GM10847 (cell line): ENCODE measurements around the gene TCOF1.
A peak's percentile ranks its signal among the peaks of the same experiment; 100 is the strongest.

Source experiments
- POLR2A ChIP-seq: IDR thresholded peaks from 2 replicates; pipeline ENCODE4 v1.6.1; 2011; ENCODE audit not compliant: insufficient read length; ENCODE audit errors: extremely low read depth

The TCOF1 gene, protein sequence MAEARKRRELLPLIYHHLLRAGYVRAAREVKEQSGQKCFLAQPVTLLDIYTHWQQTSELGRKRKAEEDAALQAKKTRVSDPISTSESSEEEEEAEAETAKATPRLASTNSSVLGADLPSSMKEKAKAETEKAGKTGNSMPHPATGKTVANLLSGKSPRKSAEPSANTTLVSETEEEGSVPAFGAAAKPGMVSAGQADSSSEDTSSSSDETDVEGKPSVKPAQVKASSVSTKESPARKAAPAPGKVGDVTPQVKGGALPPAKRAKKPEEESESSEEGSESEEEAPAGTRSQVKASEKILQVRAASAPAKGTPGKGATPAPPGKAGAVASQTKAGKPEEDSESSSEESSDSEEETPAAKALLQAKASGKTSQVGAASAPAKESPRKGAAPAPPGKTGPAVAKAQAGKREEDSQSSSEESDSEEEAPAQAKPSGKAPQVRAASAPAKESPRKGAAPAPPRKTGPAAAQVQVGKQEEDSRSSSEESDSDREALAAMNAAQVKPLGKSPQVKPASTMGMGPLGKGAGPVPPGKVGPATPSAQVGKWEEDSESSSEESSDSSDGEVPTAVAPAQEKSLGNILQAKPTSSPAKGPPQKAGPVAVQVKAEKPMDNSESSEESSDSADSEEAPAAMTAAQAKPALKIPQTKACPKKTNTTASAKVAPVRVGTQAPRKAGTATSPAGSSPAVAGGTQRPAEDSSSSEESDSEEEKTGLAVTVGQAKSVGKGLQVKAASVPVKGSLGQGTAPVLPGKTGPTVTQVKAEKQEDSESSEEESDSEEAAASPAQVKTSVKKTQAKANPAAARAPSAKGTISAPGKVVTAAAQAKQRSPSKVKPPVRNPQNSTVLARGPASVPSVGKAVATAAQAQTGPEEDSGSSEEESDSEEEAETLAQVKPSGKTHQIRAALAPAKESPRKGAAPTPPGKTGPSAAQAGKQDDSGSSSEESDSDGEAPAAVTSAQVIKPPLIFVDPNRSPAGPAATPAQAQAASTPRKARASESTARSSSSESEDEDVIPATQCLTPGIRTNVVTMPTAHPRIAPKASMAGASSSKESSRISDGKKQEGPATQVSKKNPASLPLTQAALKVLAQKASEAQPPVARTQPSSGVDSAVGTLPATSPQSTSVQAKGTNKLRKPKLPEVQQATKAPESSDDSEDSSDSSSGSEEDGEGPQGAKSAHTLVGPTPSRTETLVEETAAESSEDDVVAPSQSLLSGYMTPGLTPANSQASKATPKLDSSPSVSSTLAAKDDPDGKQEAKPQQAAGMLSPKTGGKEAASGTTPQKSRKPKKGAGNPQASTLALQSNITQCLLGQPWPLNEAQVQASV (N-terminal part only)

DNA sequence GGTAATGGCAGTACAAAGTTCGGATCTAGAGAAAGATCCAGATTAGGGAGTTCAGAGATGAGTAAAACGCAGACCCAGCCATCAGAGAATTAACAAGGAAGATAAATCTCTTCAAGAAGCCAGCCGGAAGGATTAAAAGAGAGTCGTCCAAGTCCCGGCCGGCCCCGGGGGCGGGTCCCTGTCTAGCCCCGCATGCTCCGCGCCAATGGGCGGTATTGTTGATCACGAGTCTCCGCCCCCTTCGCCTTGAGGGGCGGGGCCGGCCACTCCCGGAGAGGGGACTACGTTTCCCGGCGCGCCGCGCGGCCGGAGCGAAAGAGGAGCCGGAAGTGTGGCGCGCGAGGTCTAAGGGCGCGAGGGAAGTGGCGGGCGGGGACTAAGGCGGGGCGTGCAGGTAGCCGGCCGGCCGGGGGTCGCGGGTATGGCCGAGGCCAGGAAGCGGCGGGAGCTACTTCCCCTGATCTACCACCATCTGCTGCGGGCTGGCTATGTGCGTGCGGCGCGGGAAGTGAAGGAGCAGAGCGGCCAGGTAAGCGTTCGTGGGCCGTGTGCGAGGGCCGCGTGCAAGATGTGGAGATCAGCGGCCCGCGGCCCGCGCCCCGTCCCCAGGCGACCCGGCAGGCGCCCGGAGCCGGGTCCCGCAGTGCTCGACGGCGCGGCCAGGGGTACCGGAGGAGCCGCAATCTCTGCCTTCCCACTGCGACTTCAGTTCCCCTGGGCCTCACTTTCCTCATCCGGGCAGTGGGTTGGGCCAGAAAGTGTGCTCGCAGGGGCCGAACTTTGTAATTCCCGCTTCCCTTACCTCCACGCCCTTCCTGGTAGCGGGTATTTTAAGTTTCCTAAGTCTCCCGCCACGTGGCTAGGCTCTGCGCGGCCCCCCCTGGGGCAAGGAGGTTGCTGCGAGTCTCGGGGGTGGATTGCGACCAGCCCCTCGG, at the start of gene TCOF1:
TCOF1 (plus strand) TSS at position 372 of the 935 bp plus-strand sequence; CDS start at position 422, 50 bp downstream.
- TF ChIP-seq POLR2A: peak; percentile 48

DNA sequence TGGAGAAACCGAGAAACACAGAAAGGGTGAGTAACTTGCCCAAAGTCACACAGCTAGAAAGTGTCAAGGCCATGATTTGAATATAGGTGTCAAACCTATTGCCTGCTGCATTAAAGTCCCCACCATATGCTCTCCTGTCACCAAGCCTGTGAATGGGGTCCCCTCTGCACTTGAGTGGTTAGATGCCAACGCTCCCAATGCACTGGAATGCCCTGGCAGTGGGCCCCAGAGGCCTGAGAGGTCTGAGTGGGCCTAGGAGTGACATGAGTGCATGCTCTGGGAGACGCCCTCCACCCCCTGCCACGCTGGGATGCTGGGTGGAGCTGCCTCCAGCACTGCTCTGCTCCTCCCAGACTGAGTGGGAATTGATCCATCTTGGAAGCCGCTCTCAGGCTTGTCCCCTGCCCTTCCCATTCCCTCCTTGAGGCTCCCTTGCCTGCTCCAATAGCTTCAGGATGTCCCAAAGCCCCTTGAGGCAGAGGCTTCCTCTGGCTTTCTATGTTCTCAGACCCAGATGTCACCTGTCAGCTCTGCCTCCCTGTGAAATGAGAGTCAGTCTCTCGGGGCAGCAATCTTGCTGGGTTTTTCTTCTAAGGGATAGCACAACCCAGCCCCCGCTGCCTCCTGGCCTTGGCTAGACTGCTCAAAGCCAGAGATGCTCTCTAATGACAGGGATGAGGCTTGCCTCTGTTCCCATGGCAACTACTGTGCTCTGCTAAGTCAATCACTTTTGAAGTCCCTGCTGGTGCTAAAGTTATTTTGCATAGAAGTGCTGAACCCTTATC, 48.2 kb upstream of the TCOF1 start:
- TF ChIP-seq POLR2A: no peak

DNA sequence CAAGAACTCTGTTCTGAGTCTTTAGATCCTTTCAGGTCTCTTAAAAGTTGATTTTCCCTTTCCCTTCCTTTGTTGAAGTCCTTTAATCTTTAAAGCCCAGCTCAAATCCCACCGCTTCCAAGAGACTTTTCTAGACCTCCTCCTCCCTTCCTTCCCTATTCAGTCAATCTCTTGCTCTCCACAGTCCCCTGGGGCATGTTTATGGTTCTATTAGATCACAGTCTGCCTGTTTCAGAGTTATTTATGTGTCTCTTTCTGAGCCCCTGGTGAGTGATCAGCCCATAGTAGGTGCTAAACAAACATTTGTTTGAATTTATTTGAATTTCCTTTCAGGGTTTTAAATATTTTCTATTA, 47.6 kb upstream of the TCOF1 start:
- no peak for TF ChIP-seq POLR2A

DNA sequence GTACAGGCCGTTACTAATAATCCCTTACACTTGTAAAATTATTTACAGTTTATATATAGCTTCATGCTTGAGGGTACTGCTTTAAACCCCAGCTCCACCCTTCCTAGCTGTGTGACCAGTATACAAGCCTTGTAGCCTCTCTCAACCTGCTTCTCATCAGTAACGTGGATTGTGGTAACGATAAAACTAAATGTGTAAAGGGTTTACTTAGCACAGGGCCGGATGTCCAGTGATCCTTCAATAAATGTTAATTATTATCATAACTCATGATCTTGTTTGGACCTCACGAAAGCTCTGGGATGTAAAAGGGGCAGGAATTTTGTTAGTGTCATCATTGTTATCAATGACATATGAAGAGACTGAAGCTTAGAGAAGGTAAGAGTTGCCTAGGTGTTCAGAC, 47.3 kb upstream of the TCOF1 start:
- no peak for TF ChIP-seq POLR2A

DNA sequence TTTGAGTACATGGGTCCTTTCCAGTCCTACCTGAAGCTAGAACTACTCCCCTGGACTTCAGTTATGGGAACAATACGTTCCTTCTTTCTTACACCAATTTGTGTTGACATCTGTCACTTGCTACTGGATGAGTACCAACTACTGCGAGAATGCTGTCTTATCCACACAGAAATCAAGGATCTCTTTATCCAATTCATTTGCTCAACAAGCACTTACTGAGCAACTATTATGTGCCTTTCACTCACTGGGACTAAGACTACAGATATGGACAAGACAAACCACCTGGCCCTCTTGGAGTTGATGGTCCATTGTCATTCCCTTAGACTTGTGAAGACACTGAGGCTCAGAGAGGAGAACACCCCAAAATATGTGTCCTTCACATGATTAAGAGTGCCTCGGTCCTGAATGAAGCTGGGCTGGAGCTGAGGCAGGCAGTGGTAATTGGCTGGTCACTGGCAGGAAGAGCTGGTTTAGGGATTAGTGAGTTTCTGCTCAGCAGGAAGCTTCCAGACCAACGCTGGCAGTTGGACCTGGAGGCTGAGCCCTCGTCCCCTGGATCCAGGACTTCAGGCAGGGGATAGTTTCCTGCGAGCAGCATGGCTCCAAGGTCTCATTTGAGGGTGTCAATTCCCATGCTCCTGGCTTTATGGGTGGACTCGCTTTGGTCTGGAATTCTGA, 46.3 kb upstream of the TCOF1 start:
- no peak for TF ChIP-seq POLR2A

DNA sequence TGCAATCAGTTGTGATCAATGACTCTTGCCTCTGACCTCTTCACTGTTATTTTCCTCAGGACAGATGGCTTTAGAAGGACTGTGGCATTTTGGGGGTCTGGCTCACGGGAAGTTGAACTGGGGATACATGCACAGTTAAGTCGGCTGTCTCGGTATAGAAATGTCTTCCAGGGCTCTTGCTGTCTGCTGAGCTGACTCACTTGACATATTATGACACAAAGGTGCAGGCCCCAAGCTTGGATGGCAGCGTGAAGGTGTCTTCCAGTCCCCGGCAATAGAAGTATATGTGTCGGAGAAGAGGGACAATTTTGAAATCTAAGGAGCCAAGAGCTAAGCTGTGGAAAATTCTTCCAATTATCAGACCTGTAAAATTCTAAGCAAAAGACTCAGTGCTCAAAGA, 45.0 kb upstream of the TCOF1 start:
- no peak for TF ChIP-seq POLR2A

DNA sequence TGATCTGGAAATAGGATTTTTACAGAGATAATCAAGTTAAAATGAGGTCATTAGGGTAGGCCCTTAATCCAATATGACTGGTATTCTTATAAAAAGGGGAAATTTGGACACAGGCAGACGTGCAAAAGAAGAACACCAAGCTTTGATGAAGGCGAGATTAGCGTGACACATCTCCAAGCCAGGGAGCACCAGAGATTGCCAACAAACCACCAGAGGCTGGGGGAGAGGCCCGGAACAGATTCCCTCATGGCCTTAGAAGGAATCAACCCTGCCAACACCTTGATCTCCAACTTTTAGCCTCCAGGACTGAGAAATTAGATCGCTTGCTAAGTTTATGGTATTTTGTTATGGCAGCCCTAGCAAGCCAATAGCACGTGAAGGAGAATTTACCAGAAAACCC, 44.0 kb upstream of the TCOF1 start:
- TF ChIP-seq POLR2A: no peak

DNA sequence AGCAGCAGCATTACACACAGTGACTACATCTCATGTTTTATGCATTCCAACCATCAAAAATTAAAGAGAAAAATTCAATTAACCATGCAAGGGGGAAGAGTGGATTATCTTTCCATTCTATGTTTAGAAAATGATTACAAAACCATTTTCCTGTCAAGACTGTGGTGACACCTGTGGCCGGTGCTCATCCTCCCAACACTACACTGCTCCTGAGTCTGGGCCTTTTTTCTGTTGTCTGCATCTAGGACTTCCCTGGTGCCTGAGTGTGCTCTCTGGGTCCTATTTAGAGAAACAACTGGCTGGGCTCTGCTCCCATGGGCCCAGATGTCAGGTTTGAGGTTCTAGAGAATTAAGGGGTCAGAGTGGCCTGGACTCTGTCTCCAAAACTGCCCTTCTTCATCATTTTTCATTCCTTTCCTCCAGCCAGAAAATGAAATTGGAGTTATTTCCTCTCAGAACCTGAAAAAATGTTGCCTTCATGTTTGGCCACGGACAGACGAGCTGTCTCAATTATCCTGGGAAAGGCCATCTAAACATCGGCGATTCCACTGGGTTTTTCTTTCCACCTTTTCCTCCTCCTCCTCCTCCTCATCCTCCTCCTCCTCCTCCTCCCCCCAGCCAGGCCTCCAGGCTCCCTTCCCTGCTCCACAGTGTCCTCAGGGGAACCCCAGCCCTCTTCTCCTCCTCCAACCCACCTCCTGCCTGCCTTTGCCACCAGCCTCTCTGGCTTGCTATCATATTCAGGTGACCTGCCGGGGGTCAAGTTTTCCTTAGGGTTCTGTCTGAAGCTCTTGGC, 43.4 kb upstream of the TCOF1 start:
- TF ChIP-seq POLR2A: no peak

DNA sequence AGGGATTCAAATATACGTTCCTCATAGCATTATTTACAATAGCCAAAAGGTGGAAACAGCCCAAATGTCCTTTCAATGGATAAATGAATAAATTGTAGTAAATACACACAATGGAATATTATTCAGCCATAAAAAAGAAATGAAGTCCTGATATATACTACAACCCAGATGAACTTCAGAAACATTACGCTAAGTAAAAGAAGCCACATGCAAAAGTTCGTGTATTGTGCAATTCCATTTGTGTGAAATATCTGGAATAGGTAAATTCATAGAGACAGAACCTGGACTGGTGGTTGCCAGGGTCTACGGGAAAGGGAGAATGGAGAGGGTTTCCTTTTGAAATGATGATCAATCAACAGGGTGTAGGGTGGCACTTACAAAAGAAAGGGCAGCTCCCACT, 42.3 kb upstream of the TCOF1 start:
- no peak for TF ChIP-seq POLR2A

DNA sequence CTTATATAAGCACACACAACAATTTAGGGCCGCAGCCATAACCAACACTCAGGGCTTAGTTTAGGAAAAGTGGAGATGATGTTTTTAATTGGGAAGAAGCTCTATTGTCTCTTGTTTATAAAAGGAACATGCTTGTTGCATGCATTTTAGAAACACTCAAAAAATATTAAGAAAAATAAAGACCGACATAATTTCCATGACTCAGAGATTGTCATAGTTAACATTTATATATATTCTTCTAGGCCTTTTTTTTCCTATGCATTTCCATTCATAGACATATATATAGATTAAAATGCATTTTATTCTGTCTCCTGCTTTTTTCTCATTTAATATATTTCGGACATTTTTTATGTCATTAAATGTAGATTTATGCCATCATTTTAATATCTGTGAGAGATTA, 41.2 kb upstream of the TCOF1 start:
- no peak for TF ChIP-seq POLR2A

DNA sequence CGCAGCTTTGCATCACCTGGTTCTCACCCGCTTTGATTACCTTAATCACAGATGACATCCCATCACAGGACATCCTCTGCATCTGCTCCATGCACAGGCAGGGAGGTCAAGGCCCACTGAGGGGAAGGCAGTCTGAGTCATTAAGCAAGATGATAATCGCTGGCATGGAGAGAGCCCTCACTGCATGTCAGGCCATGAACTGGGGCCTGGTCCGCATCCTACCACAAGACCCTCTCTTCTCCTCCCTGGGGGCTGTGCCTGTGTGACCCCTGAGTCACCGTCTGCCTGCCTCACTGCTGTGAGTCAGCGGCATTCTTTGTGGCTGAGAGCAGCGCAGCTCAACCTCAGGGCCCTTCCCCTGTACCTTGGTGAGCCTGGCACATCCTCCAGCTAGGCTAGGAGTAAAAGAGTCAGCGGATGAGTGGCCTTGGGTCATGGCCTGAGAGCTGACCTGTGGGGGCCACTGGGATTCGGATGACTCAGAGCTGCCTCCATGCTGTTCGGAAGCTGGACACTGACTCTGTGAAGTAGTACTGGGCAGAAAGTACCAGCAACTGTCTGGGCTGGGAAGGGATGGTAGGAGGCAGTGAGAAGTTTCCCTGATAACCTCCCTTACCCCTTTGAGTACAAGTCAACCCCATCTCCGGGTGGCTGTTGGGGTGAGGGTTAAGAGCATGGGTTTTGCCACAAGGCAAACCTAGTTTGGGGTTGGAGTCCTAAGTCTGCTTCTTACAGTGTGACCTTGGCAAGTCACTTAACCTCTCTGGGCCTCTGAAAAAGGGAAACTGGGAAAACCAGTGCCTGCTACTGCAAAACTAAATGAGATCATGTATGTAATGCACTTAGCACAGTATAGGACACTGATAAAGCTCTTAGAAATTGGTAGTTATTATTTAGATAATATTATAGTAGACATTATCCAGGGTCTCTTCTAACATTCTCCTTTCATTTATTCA, 40.2 kb upstream of the TCOF1 start:
- TF ChIP-seq POLR2A: no peak
